GM12865 (cell line): Measurements from ENCODE around the gene FSIP1.

Source experiments
- DNase-seq: peaks from one replicate; pipeline ENCODE4 v3.0.0; 2010; ENCODE audit warnings: low read depth
- H3K4me3 ChIP-seq: 2 replicates; pipeline ENCODE4 v1.5.1; 2011; ENCODE audit warnings: mild to moderate bottlenecking, low read depth, low read length, control low read depth
- CTCF ChIP-seq: IDR thresholded peaks from 2 replicates; pipeline ENCODE4 v1.5.1; 2011; ENCODE audit warnings: low read length, control low read depth, low read depth, inconsistent platforms; ENCODE audit not compliant: insufficient read depth; ENCODE audit errors: missing control alignments

FSIP1 gene

GRCh38 chr15:39597336-39597735 lies 185.3 kb downstream of the FSIP1 start:
- no peak for DNase-seq
- H3K4me3 ChIP-seq, result no peak overlapping the region
- TF ChIP-seq CTCF, result no peak

- TF ChIP-seq CTCF, result no peak
- DNase-seq, result no peak
- H3K4me3 ChIP-seq, result no peak overlapping the region
Measured at GRCh38 chr15:39596358-39597051, 186.1 kb downstream of the FSIP1 start.

- H3K4me3 ChIP-seq, result no peak overlapping the region
Measured at GRCh38 chr15:39595338-39596221, 187.1 kb downstream of the FSIP1 start.

GRCh38 chr15:39594446-39595337 lies 187.9 kb downstream of the FSIP1 start:
- no peak overlapping the region for H3K4me3 ChIP-seq
- no peak for TF ChIP-seq CTCF
- DNase-seq, result no peak

More at GRCh38 chr15:39595338-39596221, 187.1 kb downstream of the FSIP1 start:
- no peak for TF ChIP-seq CTCF
- no peak for DNase-seq

GRCh38 chr15:39593656-39594445 lies 188.8 kb downstream of the FSIP1 start:
- no peak for TF ChIP-seq CTCF
- H3K4me3 ChIP-seq, result no peak overlapping the region
- DNase-seq, result no peak
